ENCODE results near the gene ELMO1.

DNA sequence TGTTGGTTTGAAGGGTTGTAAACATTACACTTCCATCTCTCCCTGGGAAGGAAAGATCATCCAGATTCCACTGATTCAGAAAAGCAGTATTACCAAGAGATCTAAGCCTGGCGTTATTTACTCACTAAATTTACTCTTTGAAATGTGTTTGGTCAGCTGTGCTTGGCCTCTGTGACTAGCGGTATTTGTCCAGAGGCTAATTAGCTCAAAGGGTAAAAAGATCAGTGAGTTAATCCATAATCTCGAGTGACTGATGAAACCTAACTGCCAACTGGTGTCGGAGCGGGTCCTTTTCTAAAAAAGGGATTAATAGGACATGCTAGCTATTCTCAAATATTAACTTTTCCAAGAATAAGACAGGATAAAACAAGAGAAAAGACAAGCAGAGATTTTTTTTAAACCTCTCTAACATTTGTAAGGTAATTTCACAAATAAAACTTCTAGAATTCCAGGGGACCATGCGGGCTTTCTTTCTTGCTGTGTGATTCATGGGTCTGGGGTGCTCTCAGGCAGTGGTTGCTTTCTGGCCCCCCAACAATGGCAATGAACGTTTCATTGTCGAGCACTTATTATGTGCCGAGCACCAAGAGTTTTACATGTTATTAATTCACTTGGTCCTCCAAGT is 477.0 kb downstream of the ELMO1 start:
- TF ChIP-seq, protein P1, sequence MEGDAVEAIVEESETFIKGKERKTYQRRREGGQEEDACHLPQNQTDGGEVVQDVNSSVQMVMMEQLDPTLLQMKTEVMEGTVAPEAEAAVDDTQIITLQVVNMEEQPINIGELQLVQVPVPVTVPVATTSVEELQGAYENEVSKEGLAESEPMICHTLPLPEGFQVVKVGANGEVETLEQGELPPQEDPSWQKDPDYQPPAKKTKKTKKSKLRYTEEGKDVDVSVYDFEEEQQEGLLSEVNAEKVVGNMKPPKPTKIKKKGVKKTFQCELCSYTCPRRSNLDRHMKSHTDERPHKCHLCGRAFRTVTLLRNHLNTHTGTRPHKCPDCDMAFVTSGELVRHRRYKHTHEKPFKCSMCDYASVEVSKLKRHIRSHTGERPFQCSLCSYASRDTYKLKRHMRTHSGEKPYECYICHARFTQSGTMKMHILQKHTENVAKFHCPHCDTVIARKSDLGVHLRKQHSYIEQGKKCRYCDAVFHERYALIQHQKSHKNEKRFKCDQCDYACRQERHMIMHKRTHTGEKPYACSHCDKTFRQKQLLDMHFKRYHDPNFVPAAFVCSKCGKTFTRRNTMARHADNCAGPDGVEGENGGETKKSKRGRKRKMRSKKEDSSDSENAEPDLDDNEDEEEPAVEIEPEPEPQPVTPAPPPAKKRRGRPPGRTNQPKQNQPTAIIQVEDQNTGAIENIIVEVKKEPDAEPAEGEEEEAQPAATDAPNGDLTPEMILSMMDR (IDR thresholded peaks at IDR 0.05; ENCODE audit: low read depth, low read length) = no peak
- no peak for TF ChIP-seq POLR2A (IDR thresholded peaks at IDR 0.05; ENCODE audit: extremely low read depth, insufficient read length)

Measured in NB4 (cell line).